ENCODE results near the gene GEMIN8.

GEMIN8 gene

DNA sequence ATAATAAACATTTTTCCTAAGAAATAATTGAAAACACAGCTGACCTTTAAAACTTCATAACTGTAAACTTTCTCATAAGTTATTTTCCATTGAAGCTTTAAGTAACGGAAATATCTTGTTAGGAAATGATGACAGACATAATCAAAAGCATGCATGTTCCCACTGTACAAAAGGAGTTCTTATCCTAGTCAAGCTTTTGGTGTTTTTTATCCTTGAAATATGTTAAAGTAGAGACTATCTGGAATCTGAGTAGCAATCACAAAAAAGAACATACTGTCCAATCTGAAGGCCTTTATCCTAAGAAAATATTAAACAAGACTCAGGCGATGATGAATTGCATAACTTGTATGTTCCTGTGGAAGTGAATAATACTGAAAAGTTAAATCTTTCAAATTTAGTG, 14.4 kb downstream of the GEMIN8 start:
- no peak for DNase-seq

GRCh38 chrX:14014526-14014925, 15.2 kb downstream of the GEMIN8 start:
- DNase-seq, result no peak

GRCh38 chrX:14013054-14013453, 16.6 kb downstream of the GEMIN8 start:
- no peak for DNase-seq

DNA sequence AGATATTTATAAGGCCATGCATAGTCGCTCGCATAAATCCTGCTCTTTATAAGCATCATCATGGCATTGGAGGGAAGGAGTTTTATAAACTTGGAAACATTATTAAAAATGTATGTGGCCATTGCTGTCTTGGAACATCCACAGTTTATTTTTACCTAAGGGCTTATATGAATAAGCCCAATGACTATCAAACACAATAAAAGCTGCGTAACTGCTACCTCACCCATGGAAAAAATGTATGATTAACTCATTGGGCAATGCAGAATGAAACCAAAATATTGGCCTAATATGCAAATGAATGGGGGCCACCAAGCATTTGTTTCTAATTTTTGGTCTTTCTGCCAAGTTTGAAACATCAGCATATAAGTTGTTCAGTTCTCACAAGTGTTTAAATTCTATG, 19.1 kb downstream of the GEMIN8 start:
- no peak for DNase-seq

DNA sequence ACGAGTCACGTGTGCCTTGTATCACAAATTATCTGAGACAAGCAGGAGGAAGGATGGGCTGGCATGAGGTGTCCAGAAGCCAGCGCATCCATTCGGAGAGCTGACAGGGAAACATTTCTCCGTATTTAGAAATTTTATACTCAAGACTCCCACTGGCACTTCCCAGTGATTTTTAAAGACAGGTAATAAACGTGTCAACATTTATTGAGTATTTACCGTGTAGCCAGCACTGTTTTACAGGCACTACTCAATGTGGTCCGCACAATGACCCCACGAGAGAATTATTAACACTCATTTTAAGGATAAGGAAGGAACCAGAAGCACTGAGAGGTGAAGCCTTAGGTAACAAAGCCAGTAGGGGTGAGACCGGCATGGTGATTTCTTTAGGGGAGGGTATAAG, 23.2 kb downstream of the GEMIN8 start:
- DNase-seq, result no peak

GRCh38 chrX:14003876-14004425, 25.7 kb downstream of the GEMIN8 start:
- DNase-seq, result no peak

- DNase-seq, result no peak
Observed at GRCh38 chrX:14003028-14003427, 26.7 kb downstream of the GEMIN8 start.

DNA sequence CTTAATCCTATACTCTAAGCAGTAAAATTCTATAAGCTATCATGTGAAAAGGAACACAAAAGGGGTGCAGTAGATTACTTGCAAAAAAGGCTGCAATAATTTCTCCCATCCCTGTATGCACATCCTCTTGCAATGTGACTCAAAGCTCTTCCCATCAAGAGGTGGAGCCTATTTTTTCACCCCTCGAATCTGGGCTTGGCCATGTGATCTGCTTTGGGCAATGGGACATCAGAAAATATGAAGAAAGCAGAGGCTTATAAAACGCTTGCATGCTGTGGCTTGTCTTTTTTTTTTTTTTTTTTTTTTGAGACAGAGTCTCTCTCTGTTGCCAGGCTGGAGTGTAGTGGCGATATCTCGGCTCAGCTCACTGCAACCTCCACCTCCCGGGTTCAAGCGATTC, 33.0 kb downstream of the GEMIN8 start:
- DNase-seq, result no peak

- DNase-seq, result no peak
Observed at GRCh38 chrX:13994536-13995080, 35.1 kb downstream of the GEMIN8 start.

DNA sequence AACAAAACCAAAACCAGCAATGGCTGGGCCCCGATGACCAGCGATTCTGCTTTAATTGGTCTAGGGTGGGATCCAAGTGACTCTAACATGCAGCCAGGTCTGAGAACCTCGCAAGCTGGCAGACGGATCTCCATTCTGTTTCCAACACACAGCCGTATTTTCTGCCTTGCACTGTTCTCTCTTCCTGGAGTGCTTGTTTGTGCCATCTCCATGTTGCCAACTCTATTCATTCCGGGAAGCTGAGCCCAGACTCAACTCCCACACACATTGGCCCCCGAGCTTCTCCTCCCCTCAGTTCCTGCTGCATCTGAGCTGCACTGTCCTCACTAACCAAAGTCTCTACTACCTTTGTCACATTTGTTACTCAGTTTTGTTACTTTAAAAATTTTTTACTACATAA, 35.6 kb downstream of the GEMIN8 start:
- DNase-seq, result no peak

- DNase-seq, result no peak
Observed at GRCh38 chrX:13990126-13990800, 39.4 kb downstream of the GEMIN8 start.

GRCh38 chrX:13985697-13986435, 43.8 kb downstream of the GEMIN8 start:
- no peak for DNase-seq

GRCh38 chrX:13983734-13984133, 46.0 kb downstream of the GEMIN8 start:
- DNase-seq, result peak in 1 of 2 donors; percentile 6

GRCh38 chrX:13968198-13968597, 61.5 kb downstream of the GEMIN8 start:
- DNase-seq, result no peak

GRCh38 chrX:13967636-13968035, 62.1 kb downstream of the GEMIN8 start:
- DNase-seq, result no peak

GRCh38 chrX:13966793-13967125, 62.9 kb downstream of the GEMIN8 start:
- DNase-seq, result no peak

DNA sequence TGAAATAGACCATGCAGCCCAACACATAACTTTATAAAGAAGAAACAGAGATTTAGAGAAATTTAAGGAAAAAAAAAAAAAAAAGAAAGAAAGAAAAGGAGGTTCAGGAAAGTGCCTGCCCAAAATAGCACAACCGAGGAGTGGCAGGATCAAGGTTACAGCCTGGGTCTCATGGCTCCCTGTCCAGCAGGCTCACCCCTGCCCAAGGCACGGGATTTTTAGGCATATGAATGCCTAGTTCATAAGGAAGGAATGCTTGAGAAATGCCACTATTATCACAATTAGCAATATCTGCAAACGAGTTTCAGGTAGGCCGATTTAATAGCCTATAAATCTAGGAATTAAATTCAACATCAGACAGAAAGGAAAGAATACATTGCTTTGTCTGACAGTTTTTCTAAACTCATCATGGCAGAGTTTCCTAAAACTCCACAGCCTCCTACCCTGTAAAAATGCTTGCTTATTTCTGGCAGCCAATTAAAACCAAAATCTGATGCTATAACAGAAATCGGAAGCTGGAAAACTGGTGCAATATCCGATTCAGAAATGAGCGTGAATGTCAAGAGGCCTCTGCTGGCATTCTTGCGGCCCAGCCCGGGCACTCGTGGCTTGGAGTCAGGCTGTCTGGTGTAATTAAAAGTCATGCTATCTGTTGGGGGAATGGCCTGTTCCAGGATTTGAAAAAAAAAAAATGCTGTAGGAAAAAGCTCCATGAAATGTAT, 63.5 kb downstream of the GEMIN8 start:
- DNase-seq, result no peak

- no peak for DNase-seq
Observed at GRCh38 chrX:13965531-13965930, 64.2 kb downstream of the GEMIN8 start.

GRCh38 chrX:13956998-13957397, 72.7 kb downstream of the GEMIN8 start:
- DNase-seq, result no peak

All from CD4-positive, alpha-beta T cell treated with Interleukin-1 beta for 1 hour (primary cell).